ENCODE data around the gene VPS33B. TPM values are rescaled to one million over a fixed set of nuclear protein-coding genes. Genes with fewer than 3 reads are reported as not detected.

Gene VPS33B
- polyA plus RNA-seq, 1 experiment = 15.5 TPM

GRCh38 chr15:90989040-90989768, 33.2 kb downstream of the VPS33B start:
- ChIA-PET POLR2A (no interaction called here), CTCF (interaction anchor here (0.7 to 1.0 kb wide), 3 partner anchors 49 to 1842 kb away, joined by 3 read pairs; no protein-coding TSS in a partner anchor)
- no peak for DNase-seq (ENCODE audit: low read depth)
- Histone ChIP-seq H3K4me3 (ENCODE audit: low read depth, low read length) (no peak overlapping the region), H3K27me3 (ENCODE audit: control insufficient read depth, insufficient read depth, low read length) (no peaks in the 10 kb centered on the region), H3K36me3 (ENCODE audit: control insufficient read depth, insufficient read depth, low read length) (no peaks in the 10 kb centered on the region)
- no peak for TF ChIP-seq CTCF (IDR thresholded peaks at IDR 0.05; ENCODE audit: insufficient read depth, low read depth, low read length)

GRCh38 chr15:90988296-90988695, 34.1 kb downstream of the VPS33B start:
- TF ChIP-seq CTCF (IDR thresholded peaks at IDR 0.05; ENCODE audit: insufficient read depth, low read depth, low read length) = no peak
- CTCF ChIA-PET = interaction anchor here (0.7 to 8.5 kb wide), 3 partner anchors 32 to 61 kb away, joined by 3 to 84 read pairs (median 3); partner anchors contain the start of gene RCCD1
- no peaks in the 10 kb centered on the region for H3K36me3 ChIP-seq (ENCODE audit: control insufficient read depth, insufficient read depth, low read length)
- POLR2A ChIA-PET = no interaction called here
- no peak overlapping the region for H3K4me3 ChIP-seq (ENCODE audit: low read depth, low read length)
- DNase-seq (ENCODE audit: low read depth) = no peak
- H3K27me3 ChIP-seq (ENCODE audit: control insufficient read depth, insufficient read depth, low read length) = no peaks in the 10 kb centered on the region

- DNase-seq (ENCODE audit: low read depth) = no peak
- TF ChIP-seq CTCF (IDR thresholded peaks at IDR 0.05; ENCODE audit: insufficient read depth, low read depth, low read length) = no peak
- ChIA-PET POLR2A (no interaction called here), CTCF (interaction anchor here (1.0 to 8.5 kb wide), 4 partner anchors 31 to 62 kb away, joined by 3 to 84 read pairs (median 8); partner anchors contain the start of genes RCCD1 and UNC45A)
- Histone ChIP-seq H3K36me3 (ENCODE audit: control insufficient read depth, insufficient read depth, low read length) (no peaks in the 10 kb centered on the region), H3K27me3 (ENCODE audit: control insufficient read depth, insufficient read depth, low read length) (no peaks in the 10 kb centered on the region), H3K4me3 (ENCODE audit: low read depth, low read length) (no peak overlapping the region)
Observed at GRCh38 chr15:90987561-90988141, 34.7 kb downstream of the VPS33B start.

- Histone ChIP-seq H3K27me3 (ENCODE audit: control insufficient read depth, insufficient read depth, low read length) (no peaks in the 10 kb centered on the region), H3K36me3 (ENCODE audit: control insufficient read depth, insufficient read depth, low read length) (no peaks in the 10 kb centered on the region), H3K4me3 (ENCODE audit: low read depth, low read length) (no peak overlapping the region)
- no peak for DNase-seq (ENCODE audit: low read depth)
- ChIA-PET POLR2A (interaction anchor here (0.6 kb wide), 1 partner anchor 30 kb away, joined by 3 read pairs; no protein-coding TSS in a partner anchor), CTCF (interaction anchor here (1.6 to 8.5 kb wide), 3 partner anchors 30 to 63 kb away, joined by 7 to 84 read pairs (median 8); partner anchors contain the start of genes RCCD1 and UNC45A)
- no peak for TF ChIP-seq CTCF (IDR thresholded peaks at IDR 0.05; ENCODE audit: insufficient read depth, low read depth, low read length)
Observed at GRCh38 chr15:90986790-90987507, 35.4 kb downstream of the VPS33B start.

- Histone ChIP-seq H3K27me3 (ENCODE audit: control insufficient read depth, insufficient read depth, low read length) (no peaks in the 10 kb centered on the region), H3K36me3 (ENCODE audit: control insufficient read depth, insufficient read depth, low read length) (no peaks in the 10 kb centered on the region), H3K4me3 (ENCODE audit: low read depth, low read length) (no peak overlapping the region)
- TF ChIP-seq CTCF (IDR thresholded peaks at IDR 0.05; ENCODE audit: insufficient read depth, low read depth, low read length) = no peak
- ChIA-PET POLR2A (no interaction called here), CTCF (interaction anchor here (2.0 to 8.5 kb wide), 2 partner anchors 25 to 49 kb away, joined by 7 to 84 read pairs; partner anchors contain the start of genes HDDC3 and RCCD1)
- no peak for DNase-seq (ENCODE audit: low read depth)
Observed at GRCh38 chr15:90982135-90982534, 40.3 kb downstream of the VPS33B start.

All from BJ (cell line).